ENCODE measurements around the gene RAB9A.
"Not testable (repeated sequence)": the region's sequence is repeated elsewhere in the genome, so short reads cannot be mapped to it uniquely, and the experiment has no call there.

The RAB9A gene

DNA sequence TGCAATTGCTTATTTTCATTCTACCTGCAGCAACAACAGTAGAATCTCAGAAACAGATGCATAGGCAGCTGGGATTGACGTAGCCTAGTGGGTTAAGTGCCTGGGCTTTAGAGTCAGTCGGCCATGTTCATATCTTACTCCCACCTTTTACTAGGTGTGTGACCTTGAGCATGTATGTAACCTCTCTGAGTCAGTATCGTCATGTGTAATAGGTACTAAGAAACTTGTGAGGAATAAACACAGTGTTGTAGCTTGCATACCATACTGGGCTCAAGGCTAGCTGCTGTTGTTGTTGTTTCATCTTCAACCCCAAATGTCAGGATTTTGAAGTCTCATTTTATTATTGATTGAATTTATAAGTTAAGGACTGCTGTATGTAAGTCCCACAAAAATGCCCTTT, 14.2 kb downstream of the RAB9A start:
- DNase-seq, result no peak

DNA sequence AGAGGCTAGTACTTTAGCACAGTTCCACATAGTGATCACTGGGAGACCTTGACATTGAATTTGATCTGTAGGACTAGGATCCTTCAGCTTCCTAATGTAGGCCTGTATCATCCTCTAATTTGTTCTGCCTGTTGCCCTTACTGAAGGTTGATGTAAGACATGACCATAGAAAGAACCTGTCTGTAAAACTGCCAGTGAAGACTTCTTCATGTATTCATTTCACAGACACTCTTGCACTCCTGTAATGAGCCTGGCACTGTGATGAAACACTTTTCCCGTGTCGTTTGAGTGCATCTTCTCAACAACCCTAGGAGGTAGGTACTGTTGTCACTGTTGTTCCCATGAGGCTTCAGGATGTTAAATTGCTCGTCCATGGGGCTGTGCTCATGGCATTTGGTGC, 14.7 kb downstream of the RAB9A start:
- no peak for DNase-seq

DNA sequence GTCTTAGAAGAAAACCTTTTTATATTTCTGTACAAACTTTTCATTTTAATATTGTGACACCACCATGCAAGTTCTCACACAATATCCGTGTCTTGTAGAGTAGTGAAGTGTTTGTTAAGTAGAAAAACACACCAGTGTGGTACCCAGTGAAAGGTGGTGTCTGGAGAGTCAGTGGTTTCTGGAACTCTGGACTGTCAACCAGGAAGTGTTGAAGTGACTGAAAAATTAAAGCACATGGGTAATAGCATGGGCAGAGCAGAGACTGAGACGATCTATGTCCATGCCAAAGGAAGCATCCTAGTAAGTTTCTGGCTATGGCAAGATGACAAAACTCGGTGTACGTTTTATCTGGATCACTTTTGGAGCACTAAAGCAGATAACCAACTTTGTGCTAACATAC, 22.2 kb downstream of the RAB9A start:
- no peak for DNase-seq

DNA sequence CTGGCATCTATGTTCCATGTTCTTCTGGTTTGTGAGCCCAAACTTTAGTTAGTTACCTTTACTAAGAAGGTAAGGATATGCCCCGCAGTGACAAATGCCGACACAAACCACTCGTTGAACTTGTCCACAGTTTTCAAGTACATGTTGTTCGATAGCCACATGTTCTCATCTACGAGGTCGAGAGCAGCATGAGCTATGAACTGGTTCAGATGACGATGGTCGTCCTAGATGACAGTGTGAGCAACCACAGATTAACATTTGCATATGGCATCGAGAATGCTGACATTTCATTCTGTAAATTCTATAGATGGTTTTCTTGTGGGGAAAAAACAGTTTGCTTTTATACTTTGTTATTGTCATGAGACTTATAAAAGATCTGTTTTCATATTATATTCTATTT, 27.5 kb downstream of the RAB9A start:
- DNase-seq, result no peak

DNA sequence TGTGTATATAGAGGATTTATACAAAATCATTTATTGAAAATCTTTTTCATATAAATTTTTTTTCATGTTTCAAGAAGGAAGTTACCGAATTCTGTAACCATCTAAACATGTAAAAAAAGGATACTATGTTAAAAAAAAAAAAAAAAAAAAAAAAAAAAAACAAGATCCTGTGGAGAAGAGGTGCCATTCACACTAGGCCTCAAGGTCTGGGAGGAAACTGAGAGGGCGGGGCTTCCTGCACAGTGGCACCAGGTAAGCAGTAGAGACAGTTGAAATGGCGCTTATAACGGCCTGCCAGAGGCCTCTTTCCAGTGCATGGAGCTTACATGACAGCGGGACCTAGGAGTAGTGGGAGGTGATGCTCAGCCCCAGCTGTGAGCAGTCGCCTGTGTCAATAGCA, 28.0 kb downstream of the RAB9A start:
- no peak for DNase-seq

DNA sequence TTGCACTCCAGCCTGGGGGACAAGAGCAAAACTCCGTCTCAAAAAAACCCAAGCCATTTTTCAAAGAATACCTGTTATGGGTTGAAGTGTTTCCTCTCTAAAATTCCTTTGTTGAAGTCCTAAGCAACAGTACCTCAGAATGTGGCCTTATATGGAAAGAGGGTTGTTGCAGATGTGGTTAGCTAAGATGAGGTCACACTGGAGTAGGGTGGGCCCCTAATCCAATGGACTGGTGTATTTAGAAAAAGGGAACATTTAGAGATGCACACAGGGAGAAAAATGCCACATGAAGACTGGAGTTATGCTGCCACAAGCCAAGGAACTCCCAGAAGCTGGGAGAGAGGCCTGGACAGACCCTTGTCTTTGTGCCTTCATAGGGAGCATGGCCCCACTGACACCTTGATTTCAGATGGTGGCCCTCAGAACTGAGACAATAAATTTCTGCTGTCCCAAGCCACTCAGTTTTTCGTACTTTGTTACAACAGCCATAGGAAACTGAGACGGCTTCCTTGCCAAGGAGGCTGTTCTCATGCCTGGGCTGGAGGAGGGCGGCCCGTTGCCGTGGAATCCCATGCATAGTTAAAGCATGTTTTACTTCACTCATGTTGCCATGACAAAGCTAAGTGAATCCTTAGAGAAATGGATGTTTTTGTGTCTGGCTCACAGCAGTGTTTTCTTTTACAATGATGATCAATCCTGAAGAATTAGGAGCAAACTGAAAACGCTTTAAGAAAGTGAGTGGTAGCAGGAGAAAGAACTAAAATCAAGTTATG, 29.0 kb downstream of the RAB9A start:
- peak; percentile 35 for DNase-seq

DNA sequence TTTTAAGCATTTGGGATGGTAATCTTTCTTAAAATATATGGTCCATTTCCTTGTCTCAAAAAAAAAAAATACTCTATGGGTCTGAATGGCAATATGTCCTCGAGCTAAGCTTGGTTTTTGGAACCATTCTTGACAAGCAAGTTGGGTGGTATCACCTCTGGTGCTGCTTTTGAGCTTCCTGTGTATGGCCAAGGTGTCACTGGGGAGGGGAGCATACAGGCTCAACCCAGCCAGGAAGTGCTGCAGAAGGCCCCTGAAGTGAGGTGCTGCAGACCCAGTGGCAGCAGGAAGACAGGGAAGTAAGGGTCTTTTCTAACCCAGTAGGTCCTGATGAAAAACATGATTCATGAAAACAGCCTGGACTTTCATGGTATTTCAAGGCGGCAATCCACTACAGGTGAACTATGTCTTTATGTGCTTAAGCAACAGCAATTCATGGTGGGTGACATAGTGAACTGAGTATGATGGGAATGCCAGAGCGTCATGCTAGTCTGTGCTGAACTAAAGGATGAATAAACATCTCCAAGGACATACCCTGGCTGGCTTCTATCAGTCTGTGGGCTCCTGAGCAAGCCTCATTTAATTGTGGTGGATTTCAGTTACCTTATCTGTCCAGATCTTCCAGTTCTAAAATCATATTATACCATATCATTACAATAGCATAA, 30.4 kb downstream of the RAB9A start:
- DNase-seq, result no peak

DNA sequence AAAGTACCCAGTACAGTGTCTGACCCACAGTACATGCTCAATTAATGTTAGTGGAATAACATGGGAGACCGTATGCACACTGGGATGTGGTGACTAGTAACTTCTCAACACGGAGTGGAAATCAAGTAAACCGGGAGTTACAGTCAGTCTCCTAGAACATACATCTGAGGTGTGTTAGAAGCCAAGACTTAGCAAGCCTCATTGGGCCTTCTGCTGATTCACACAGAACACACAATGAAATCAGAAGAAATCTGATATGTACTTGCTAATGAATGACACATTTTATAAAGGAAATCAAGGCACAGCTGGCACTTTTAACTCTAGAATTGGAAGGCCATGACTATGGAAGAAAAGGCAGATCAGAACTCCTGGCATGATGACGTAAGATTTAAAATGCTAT, 32.4 kb downstream of the RAB9A start:
- DNase-seq, result no peak

DNA sequence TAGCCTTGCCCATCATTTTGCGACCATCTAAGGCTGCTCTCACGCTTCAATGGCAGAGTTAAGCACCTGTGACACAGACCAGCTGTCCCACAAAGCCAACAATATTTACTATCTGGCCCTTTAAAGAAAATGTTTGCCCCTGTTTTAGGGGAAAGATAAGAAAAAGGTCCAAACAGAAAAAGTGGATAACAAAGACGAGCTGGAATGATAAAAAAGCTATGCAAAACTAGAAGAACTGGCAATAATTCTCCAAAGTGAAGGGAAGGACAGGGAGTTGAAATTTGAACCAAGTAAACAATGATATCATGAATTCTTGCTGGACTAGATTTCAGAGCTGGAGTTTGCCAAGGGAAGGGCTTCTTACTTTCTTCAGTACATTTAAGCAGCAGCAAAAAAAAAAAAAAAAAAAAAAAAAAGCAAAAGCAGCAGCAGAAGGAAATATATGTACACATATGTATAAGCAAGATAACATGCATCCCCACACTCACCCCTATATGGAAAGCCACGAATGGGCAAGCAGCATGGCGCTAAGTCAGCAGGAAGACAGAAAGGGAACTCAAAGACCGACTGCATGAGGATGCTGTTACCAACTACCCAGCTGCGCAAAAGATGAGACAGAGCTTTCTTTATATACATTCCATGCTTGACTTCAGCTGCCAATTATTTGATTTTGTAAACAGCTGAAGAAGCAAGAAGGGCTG, 33.0 kb downstream of the RAB9A start:
- no peak for DNase-seq

DNA sequence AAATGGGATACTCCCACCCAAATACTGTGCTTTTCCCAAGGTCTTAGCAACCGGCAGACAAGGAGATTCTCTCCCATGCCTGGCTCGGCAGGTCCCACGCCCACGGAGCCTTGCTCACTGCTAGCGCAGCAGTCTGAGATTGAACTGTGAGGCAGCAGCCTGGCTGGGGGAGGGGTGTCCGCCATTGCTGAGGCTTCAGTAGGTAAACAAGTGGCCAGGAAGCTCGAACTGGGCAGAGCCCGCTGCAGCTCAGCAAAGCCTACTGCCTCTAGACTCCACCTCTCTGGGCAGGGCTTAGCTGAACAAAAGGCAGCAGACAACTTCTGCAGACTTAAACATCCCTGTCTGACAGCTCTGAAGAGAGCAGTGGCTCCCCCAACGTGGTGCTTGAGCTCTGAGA, 36.0 kb downstream of the RAB9A start:
- not testable (repeated sequence) for DNase-seq

DNA sequence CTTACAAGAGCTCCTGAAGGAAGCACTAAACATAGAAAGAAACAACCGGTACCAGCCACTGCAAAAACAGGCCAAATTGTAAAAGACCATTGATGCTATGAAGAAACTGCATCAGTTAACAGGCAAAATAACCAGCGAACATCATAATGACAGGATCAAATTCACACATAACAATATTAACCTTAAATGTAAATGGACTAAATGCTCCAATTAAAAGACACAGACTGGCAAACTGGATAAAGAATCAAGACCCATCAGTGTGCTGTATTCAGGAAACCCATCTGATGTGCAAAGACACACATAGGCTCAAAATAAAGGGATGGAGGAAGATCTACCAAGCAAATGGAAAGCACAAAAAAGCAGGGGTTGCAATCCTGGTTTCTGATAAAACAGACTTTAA, 37.7 kb downstream of the RAB9A start:
- DNase-seq, result not testable (repeated sequence)

DNA sequence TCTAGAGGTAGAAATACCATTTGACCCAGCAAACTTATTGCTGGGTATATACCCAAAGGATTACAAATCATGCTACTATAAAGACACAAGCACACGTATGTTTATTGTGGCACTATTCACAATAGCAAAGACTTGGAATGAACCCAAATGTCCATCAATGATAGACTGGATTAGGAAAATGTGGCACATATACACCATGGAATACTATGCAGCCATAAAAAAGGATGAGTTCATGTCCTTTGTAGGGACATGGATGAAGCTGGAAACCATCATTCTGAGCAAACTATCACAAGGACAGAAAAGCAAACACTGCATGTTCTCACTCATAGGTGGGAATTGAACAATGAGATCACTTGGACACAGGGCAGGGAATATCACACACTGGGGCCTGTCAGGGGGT, 41.6 kb downstream of the RAB9A start:
- not testable (repeated sequence) for DNase-seq

DNA sequence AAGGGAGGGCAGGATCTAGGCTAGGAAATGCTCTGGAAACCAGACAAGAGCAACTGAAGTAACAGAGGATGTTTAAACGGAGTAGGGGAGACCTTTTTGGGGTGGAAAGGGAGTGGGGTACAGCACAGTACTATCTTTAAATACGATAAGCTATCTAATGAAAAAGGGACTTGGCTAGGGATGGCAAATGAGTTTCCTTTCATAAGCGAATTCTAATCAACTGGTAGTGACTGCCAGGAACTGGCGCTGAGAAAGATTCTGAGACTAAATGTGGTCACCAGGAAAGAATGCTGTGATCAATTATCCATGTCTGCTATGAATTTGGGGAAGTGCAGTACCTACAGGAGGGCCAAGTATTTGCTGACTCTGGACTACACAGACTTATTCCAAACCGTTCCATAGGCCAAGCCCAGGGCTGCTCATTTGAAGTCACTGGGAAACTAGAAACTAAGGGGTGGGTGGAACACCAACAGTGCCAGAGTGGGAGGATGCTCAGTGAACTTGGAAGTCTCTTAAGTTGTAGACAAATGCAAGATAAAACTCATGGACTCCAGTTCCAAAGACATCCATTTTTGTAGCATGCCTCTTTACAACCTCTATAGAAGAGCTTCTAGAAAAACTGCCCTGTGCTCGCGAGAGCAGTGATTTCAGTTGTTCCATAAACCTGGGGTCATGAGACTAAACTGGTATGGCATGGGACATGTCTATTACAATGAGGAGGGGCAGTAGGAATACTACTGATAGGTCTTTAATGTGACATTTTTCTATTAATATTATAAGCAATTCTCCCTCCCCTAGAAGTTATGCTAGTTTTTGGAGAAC, 43.5 kb downstream of the RAB9A start:
- no peak for DNase-seq

DNA sequence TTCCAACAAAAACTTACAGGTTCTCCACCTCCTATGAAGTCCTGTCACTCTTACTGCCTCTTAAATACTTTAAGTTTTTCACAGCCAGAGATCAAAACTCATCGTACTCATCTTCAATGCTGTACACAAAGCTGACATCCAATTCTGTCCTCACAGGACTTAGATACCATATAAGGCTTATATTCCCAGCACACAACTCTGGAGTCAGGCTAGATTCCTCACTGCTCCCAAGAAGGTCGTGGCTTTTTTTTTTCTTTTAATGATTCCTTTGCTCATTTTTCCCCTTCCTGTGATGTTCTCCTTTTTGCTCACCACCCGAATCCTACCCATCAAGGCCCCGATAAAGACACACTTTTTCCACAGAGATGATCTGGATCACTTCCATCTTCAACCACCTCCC, 44.6 kb downstream of the RAB9A start:
- DNase-seq, result no peak

DNA sequence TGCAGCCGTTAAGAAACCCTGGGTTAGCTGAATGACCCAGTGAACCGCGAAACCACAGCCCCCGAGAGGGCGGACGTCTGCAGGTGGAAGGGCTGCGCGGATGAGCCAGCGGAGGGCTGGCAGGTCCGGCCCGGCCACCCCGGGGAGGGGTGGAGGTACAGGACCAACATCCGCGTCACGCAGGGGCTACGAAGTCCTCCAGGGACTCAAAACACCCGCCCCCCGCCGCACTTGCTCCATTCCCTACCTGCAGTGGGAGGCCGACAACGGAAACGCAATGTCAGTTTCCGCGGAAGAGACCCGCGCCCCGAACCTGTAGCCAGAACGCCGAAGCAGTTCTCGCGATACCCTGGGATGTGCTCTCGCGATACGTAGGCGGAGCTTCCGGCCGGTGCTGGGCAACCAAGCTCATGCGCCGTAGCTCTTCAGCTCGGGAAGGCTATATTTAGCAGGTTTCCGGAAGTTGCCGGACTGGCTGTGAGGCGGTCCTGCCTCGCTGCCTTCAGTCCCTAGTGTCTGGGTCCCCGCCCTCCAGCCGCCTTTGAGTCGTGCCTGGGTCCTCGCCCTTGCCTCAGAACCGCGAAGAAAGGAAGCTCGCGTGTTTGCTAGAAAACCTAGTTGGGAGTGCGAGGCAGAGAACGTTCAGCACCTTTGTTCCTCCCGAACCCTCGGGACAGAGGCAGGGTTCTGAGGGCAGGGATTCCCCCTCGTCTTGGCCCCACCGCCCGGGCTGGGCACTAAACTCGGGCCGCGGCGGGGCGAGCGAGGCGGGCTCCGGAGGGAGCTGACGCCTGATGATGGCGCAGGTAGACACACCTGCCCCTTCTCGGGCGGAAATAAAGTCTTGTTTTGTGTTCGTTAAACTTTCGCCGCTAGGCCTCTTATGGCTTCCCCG, 45.6 kb downstream of the RAB9A start, which contains the start of the genes OFD1 and TRAPPC2:
Gene OFD1, plus strand, starts transcription at position 471 of the 895 bp plus-strand sequence. Its CDS starts 324 bp downstream, at position 795.
Gene TRAPPC2, minus strand, starts transcription at position 343 of the 895 bp plus-strand sequence. CDS start 14,657 bp downstream, outside the sequence.
- peak; percentile 98 for DNase-seq

DNA sequence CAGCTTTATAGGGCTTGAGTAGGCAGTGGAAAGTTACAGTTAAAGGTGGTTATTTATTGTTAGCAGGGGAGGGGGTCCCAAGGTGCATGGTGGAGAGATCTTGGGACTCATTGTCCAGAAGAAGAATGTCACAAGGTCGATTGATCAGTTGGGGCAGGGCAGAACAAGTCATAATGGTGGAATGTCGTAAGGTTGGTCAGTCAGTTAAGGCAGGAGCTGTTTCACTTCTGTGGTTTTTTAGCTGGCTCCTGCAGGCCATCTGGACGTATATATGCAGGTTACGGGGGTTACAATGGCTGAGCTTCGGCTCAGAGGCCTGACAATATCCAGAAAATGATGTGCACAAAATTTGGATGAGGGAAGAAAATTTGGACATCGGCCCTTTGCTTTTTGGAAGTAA, 52.8 kb downstream of the RAB9A start:
- no peak for DNase-seq

DNA sequence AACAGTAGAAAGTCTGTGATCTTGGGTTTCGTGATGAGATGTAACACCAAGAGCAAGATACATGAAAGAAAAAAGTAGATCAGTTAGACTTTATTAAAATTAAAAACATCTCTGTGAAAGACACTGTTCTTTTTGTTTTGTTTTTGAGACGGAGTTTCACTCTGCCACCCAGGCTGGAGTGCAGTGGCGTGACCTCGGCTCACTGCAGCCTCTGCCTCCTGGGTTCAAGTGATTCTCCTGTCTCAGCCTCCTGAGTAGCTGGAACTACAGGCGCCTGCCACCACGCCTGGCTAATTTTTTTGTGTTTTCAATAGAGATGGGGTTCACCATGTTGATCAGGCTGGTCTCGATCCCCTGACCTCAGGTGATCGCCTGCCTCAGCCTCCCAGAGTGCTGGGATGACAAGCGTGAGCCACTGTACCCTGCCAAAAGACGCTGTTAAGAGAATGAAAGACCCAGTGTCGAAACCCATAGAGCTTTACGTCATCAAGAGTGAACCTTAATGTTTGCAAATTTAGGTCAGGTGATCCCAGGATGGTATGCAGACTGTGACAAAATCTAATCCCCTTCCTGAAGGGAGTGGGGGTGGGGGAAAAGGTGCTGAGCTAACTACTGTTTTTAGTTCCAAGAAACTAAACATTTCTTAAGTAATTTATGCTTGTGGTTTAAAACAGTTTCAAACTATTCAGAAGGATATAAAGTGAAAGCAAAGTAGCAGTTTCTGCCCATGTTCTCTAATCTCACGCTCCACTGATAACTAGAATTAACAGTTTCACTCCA, 53.7 kb downstream of the RAB9A start:
- no peak for DNase-seq

DNA sequence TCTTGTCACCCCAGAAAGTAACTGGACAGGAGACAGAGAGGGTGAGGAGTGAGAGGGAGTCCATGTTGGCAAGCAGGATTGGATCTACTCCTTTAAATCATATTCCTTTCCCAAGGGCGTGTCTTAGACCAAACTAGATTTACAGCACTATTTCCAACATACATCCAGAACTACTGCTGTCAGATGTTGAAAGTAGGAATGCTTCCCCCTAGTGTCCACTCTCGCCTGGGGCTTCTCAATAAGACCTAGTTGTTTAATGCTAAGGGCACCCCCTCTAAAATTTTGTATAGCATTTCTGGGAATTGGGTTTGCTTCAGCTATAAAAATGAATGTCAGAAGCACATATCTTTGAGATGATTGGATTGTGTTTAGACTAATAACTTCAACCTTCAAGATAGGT, 58.9 kb downstream of the RAB9A start:
- DNase-seq, result no peak

DNA sequence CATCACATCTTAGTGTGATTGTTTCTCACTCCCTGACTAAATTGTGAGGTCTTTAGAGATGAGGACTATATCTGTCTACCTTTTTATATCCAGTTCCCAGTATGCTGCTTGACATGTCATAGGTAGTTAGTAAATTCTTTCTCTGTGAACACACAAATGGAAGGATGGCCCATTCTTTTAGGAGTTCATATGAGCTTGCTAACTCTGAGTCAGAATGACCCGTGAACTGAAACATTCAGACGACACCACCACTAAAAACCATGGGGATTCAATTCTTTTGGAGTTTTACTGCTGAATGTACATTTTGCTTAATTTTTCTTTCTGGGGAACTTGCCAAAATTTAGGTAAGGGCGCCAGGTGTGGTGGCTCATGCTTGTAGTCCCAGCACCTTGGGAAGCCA, 59.6 kb downstream of the RAB9A start:
- DNase-seq, result no peak

DNA sequence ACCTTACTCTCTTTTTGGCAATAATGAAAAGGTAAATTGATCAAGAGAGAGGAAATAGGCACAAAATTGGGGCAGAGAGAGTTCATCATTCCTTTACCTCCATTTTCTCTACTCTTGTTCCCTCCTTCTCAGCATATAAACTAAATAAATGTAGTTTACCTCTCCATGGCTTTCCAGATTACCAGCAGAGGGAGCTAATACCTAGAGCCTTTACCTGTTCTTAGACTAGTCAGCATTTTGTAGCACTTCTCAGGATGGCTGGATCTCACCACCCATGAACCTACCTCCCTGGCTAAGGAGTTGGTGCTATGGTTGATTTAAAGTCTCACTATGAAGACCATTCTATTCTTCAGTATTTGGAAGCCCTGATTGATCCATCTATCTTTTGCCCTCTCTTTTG, 61.3 kb downstream of the RAB9A start:
- DNase-seq, result no peak

DNA sequence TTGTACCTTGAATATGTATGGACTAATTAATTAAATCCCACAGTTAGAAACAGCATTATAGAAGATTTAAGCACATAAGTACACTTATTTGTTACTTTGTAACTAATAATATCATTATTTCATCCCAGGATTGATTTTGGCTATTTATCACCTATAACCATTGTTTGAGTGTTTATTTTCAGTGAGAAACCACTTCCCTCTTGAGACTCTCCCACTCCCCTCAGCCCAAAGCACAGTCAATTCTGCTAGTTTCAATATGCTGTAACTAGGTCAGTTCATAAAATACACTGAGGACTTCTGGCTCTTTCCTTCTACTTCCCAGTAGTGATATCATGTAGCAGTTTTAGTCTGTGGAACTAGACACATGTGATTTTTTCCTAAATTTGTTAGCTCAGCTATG, 61.9 kb downstream of the RAB9A start:
- no peak for DNase-seq

Data from GOT3 (cell line).